ENCODE measurements around the gene PPP2R5E.
A peak's percentile ranks its signal among the peaks of the same experiment; 100 is the strongest.

DNA sequence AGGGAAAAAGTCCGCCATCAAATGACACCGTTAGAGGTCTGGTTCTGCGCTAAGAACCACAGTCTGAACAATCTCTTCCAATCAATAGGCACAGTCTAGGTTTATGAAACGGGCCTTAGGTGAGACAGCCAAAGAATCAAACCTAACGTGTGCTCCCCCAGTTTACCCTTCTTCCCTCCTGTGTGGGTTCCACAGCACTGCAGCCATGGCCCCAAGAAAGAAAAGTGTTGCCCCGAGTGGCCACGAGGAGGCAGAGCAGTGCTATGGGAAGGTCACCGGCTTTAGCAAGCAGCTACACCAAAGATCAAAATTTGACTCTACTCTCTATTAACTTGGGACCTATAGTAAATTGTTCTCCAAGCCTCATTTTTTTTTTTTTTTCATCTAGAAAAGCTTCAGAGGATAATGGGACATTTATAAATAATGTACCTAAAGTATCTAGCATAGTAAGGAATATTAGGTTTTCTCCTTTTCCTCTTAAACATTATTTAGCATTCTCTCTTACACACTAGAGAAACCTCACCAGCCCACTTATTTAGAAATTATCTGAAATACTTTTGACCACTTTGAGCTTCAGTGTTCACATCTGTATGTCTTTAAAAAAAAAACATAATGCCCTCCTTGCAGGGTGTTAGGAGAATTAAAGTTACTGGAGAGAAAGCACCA, 154.3 kb downstream of the PPP2R5E start:
- TF ChIP-seq CTCF (conservative IDR thresholded peaks at IDR 0.05 in 1 of 2, IDR thresholded peaks at IDR 0.05 in 1 of 2; ENCODE audit: low read depth in 1 of 2, low read length in 2 of 2) (peak; percentile 83 to 89), EZH2 (IDR thresholded peaks at IDR 0.05; ENCODE audit: low read length, missing control alignments) (no peak)
